Loucy (cell line): ENCODE results near the gene ADGRL1.

Source experiments
- H2AFZ ChIP-seq: fragments of 200-600 bp; sonication (generic); 2 replicates; pipeline ENCODE4 v1.6.0; 2016; ENCODE audit warnings: antibody characterized with exemption, mild to moderate bottlenecking, low read length, moderate library complexity
- H3F3A ChIP-seq: fragments of 200-600 bp; 2 replicates; pipeline ENCODE4 v1.6.0; 2016; ENCODE audit warnings: antibody characterized with exemption, low read depth, mild to moderate bottlenecking
- H3K27me3 ChIP-seq: fragments of 200-600 bp; sonication (generic); 2 replicates; pipeline ENCODE4 v1.6.1; 2014; ENCODE audit warnings: low read length, mild to moderate bottlenecking; ENCODE audit not compliant: insufficient read depth, poor library complexity, severe bottlenecking
- H3K36me3 ChIP-seq: fragments of 200-600 bp; sonication (generic); 2 replicates; pipeline ENCODE4 v1.6.1; 2016; ENCODE audit warnings: low read length; ENCODE audit not compliant: insufficient read depth
- H3K4me1 ChIP-seq: fragments of 200-600 bp; sonication (generic); 2 replicates; pipeline ENCODE4 v1.5.1; 2014; ENCODE audit warnings: low read length, mild to moderate bottlenecking; ENCODE audit not compliant: insufficient read depth, poor library complexity, severe bottlenecking
- H3K4me2 ChIP-seq: fragments of 200-600 bp; sonication (generic); 2 replicates; pipeline ENCODE4 v1.6.0; 2014; ENCODE audit warnings: antibody characterized with exemption, low read length, low read depth, mild to moderate bottlenecking; ENCODE audit not compliant: poor library complexity, severe bottlenecking
- H3K4me3 ChIP-seq: fragments of 200-600 bp; sonication (generic); 2 replicates; pipeline ENCODE4 v1.5.1; 2014; ENCODE audit warnings: low read length, mild to moderate bottlenecking, mixed read lengths; ENCODE audit not compliant: poor library complexity, severe bottlenecking
- H3K79me2 ChIP-seq: fragments of 200-600 bp; sonication (generic); 2 replicates; pipeline ENCODE4 v1.6.1; 2014; ENCODE audit warnings: low read length; ENCODE audit not compliant: insufficient read depth
- H3K9ac ChIP-seq: fragments of 200-600 bp; sonication (generic); 2 replicates; pipeline ENCODE4 v1.6.0; 2014; ENCODE audit warnings: mild to moderate bottlenecking, low read depth, low read length, moderate library complexity; ENCODE audit not compliant: poor library complexity, severe bottlenecking
- H3K9me2 ChIP-seq: fragments of 200-600 bp; sonication (generic); replicated peaks from 2 replicates; pipeline ENCODE4 v1.6.1; 2016; ENCODE audit warnings: low read depth, low read length, mixed read lengths
- H3K9me3 ChIP-seq: fragments of 200-600 bp; sonication (generic); 2 replicates; pipeline ENCODE4 v1.6.1; 2014; ENCODE audit warnings: mild to moderate bottlenecking, antibody characterized with exemption, low read length, low read depth; ENCODE audit not compliant: insufficient read depth
- H4K20me1 ChIP-seq: fragments of 200-600 bp; sonication (generic); 2 replicates; pipeline ENCODE4 v1.6.0; 2014; ENCODE audit warnings: antibody characterized with exemption, low read length, mild to moderate bottlenecking; ENCODE audit not compliant: insufficient read depth, poor library complexity, severe bottlenecking
- EZH2phosphoT487 ChIP-seq: fragments of 200-600 bp; IDR thresholded peaks from 2 replicates; pipeline ENCODE4 v1.6.1; 2018; ENCODE audit warnings: antibody characterized with exemption, mild to moderate bottlenecking, moderate library complexity, borderline replicate concordance
- TF ChIP-seq, protein P1 (sequence below): fragments of 200-600 bp; sonication (generic); conservative IDR thresholded peaks from 2 replicates; pipeline ENCODE4 v1.5.1; 2014; ENCODE audit warnings: mild to moderate bottlenecking, antibody characterized with exemption, low read length

ADGRL1 gene

DNA sequence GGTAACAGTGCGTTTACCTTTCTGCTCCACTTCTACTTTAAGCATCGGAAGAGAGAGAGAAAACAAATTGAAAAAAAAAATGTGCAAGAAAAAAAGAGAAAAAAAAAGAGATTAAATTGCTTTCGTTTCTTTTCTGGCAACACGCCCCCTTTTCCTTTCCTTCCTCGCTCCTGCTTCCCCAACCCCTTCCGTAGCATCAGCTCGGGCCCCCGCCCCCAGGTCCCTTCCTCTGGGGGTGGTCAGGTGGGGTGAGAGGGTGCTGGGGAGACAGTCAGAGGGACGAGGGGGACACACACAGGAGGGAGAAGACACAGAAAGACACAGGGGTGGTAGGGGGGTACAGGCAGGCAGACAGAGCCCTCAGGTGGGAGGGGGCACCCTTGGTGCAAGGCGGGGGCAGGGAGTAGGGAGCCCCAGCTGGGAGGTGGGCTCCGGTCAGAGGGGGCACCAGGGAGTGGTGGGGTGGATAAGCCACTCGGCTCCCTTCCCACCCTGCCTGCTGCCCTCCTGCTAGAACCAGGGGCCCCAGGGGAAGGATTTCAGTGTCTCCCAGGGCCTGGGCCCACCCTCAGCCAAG, 38.9 kb downstream of the ADGRL1 start:
- Histone ChIP-seq H2AFZ (no peak overlapping the region), H3K79me2 (no peaks in the 10 kb centered on the region), H3K4me3 (no peak overlapping the region), H3F3A (no peaks in the 10 kb centered on the region), H3K4me2 (no peak overlapping the region), H3K36me3 (peaks cover 45% of the 10 kb centered on the region; the same call in 1 of the 2 replicates), H3K9me3 (no peaks in the 10 kb centered on the region), H3K27me3 (no peaks in the 10 kb centered on the region), H3K9ac (no peak overlapping the region), H3K9me2 (no peaks in the 10 kb centered on the region), H3K4me1 (no peaks in the 10 kb centered on the region), H4K20me1 (no peaks in the 10 kb centered on the region)
- TF ChIP-seq EZH2phosphoT487 = no peak
- TF ChIP-seq, protein P1, sequence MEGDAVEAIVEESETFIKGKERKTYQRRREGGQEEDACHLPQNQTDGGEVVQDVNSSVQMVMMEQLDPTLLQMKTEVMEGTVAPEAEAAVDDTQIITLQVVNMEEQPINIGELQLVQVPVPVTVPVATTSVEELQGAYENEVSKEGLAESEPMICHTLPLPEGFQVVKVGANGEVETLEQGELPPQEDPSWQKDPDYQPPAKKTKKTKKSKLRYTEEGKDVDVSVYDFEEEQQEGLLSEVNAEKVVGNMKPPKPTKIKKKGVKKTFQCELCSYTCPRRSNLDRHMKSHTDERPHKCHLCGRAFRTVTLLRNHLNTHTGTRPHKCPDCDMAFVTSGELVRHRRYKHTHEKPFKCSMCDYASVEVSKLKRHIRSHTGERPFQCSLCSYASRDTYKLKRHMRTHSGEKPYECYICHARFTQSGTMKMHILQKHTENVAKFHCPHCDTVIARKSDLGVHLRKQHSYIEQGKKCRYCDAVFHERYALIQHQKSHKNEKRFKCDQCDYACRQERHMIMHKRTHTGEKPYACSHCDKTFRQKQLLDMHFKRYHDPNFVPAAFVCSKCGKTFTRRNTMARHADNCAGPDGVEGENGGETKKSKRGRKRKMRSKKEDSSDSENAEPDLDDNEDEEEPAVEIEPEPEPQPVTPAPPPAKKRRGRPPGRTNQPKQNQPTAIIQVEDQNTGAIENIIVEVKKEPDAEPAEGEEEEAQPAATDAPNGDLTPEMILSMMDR = no peak

GRCh38 chr19:14165990-14166830, 39.8 kb downstream of the ADGRL1 start:
- no peak overlapping the region for H3K4me3 ChIP-seq
- H3F3A ChIP-seq = no peaks in the 10 kb centered on the region
- no peaks in the 10 kb centered on the region for H3K9me2 ChIP-seq
- no peaks in the 10 kb centered on the region for H3K9me3 ChIP-seq
- H2AFZ ChIP-seq = no peak overlapping the region
- H3K27me3 ChIP-seq = no peaks in the 10 kb centered on the region
- no peaks in the 10 kb centered on the region for H3K79me2 ChIP-seq
- no peaks in the 10 kb centered on the region for H3K4me1 ChIP-seq
- peaks cover 44% of the 10 kb centered on the region; the same call in 1 of the 2 replicates for H3K36me3 ChIP-seq
- no peak overlapping the region for H3K4me2 ChIP-seq
- no peak for TF ChIP-seq EZH2phosphoT487
- no peak overlapping the region for H3K9ac ChIP-seq
- H4K20me1 ChIP-seq = no peaks in the 10 kb centered on the region

DNA sequence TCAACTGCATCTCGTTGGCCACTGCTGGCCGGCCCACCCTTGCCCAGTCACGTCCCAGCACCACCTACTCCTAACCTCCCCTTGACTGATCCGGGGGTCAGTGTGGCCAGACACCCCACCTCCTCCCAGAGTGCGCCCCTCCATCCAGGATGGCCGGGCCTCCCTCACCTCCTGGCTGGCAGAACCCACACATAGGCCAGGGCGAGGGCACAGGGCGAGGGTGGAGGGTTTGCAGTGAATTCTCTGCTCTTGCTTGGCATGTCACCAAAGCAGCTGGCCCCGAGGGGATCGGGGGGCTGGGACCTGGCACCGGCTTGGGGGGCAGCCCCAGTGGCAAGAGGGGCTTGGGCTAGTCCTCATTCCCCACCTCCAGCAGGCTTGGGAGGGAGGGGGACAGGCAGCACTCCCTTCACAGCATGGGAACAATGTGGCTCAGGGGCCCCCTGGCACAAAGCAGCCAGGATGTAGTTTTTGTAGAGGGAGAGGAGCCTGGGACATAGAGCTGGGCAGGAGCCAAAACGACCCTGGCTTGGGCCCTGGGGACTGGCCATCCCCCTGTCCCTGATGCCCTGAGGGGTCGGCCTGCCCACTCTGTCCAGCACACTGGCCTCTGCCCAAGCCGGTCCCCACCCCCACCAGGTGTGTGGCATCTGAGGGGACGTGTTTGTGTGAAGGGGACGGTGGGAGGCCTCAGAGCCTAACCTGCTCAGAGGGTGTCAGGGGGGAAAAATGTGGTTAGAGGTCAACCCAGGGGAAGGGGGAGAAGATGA, 41.1 kb downstream of the ADGRL1 start:
- H3F3A ChIP-seq = no peaks in the 10 kb centered on the region
- H2AFZ ChIP-seq = no peak overlapping the region
- H3K9me2 ChIP-seq = no peaks in the 10 kb centered on the region
- H3K4me3 ChIP-seq = no peak overlapping the region
- H3K27me3 ChIP-seq = no peaks in the 10 kb centered on the region
- peaks cover 31% of the 10 kb centered on the region; the same call in 1 of the 2 replicates for H3K36me3 ChIP-seq
- no peak overlapping the region for H3K9ac ChIP-seq
- TF ChIP-seq, protein P1 = no peak
- no peak for TF ChIP-seq EZH2phosphoT487
- H3K4me1 ChIP-seq = no peaks in the 10 kb centered on the region
- no peak overlapping the region for H3K4me2 ChIP-seq
- H3K9me3 ChIP-seq = no peaks in the 10 kb centered on the region
- H4K20me1 ChIP-seq = no peaks in the 10 kb centered on the region
- no peaks in the 10 kb centered on the region for H3K79me2 ChIP-seq
